Myocyte (in vitro differentiated cells): ENCODE data around the gene STAT1. TPM values are rescaled to one million over a fixed set of nuclear protein-coding genes. Genes with fewer than 3 reads are reported as not detected.

Experiments
- DNase-seq: peaks from one replicate; pipeline ENCODE4 v3.0.0-alpha.2; 2012; ENCODE audit warnings: low read depth
- polyA plus RNA-seq: library from polyadenylated mRNA; unstranded; fragments of >200 nt; gene quantifications from one replicate; pipeline ENCODE4 v1.2.1, GENCODE V29; 2012; ENCODE audit warnings: missing spikeins
- total RNA-seq: library from RNA; depleted of rRNA; stranded (reverse); fragments of >200 nt; gene quantifications from 2 replicates; pipeline ENCODE4 v1.2.3, GENCODE V29; 2014

Gene STAT1
- 106 and 116 TPM in 2 replicates for total RNA-seq
- polyA plus RNA-seq: 102 TPM

GRCh38 chr2:191013932-191014652, at the start of gene STAT1:
TSS of gene STAT1 (minus strand) at chr2:191014171. CDS start at chr2:191010003, 4,168 bp downstream.
- DNase-seq: peak; percentile 94

- no peak for DNase-seq
Measured at GRCh38 chr2:191063584-191063983, 49.6 kb upstream of the STAT1 start.

GRCh38 chr2:191061381-191061980, 47.5 kb upstream of the STAT1 start:
- DNase-seq: no peak

GRCh38 chr2:191059308-191059707, 45.3 kb upstream of the STAT1 start:
- DNase-seq: no peak

GRCh38 chr2:191056228-191056627, 42.3 kb upstream of the STAT1 start:
- DNase-seq: no peak

GRCh38 chr2:191053256-191053655, 39.3 kb upstream of the STAT1 start:
- DNase-seq: no peak

- DNase-seq: peak; percentile 69
Measured at GRCh38 chr2:191051825-191052778, 38.1 kb upstream of the STAT1 start.

- DNase-seq: no peak
Measured at GRCh38 chr2:191051177-191051576, 37.2 kb upstream of the STAT1 start.

GRCh38 chr2:191050640-191050987, 36.6 kb upstream of the STAT1 start:
- DNase-seq: peak; percentile 46

GRCh38 chr2:191049728-191050639, 36.0 kb upstream of the STAT1 start:
- DNase-seq: peak; percentile 51

GRCh38 chr2:191048073-191048472, 34.1 kb upstream of the STAT1 start:
- no peak for DNase-seq

GRCh38 chr2:191045141-191045540, 31.2 kb upstream of the STAT1 start:
- no peak for DNase-seq

- no peak for DNase-seq
Measured at GRCh38 chr2:191043438-191043837, 29.5 kb upstream of the STAT1 start.

GRCh38 chr2:191041418-191042161, 27.6 kb upstream of the STAT1 start:
- no peak for DNase-seq

- no peak for DNase-seq
Measured at GRCh38 chr2:191039616-191040015, 25.6 kb upstream of the STAT1 start.

GRCh38 chr2:191038741-191039140, 24.8 kb upstream of the STAT1 start:
- DNase-seq: no peak

- DNase-seq: peak; percentile 33
Measured at GRCh38 chr2:191038241-191038725, 24.3 kb upstream of the STAT1 start.

- no peak for DNase-seq
Measured at GRCh38 chr2:191037351-191037750, 23.4 kb upstream of the STAT1 start.

GRCh38 chr2:191036363-191036762, 22.4 kb upstream of the STAT1 start:
- DNase-seq: peak; percentile 43
